HCT116 (cell line): ENCODE data around the gene MTA2. TPM values are rescaled to one million over a fixed set of nuclear protein-coding genes. Genes with fewer than 3 reads are reported as not detected.

ENCODE experiments used
- ATAC-seq: fragments of 200-7000 bp; cut with Tn5 transposase; 2 replicates; pipeline ENCODE4 v1.9.1; 2020; ENCODE audit warnings: mild to moderate bottlenecking, moderate library complexity
- BruUV-seq: library from RNA; stranded (reverse); fragments of 400-500 nt; replicated peaks from 2 replicates; lab custom pipeline; 2021; lab: Mats Ljungman, UMichigan
- CTCF ChIA-PET: fragments of 300-600 bp; sonication (Branson Sonifier 250); formaldehyde crosslinking; loops from one replicate; lab custom pipeline; 2021; ENCODE audit warnings: antibody characterized with exemption; lab: Charles Lee
- POLR2A ChIA-PET: fragments of 300-600, 350-600 bp; sonication (Branson Sonifier 250); formaldehyde crosslinking; loops from one replicate; lab custom pipeline; 2021; ENCODE audit warnings: antibody characterized with exemption; lab: Charles Lee
- RAD21 ChIA-PET, 2 experiments: fragments of 300-600 bp; sonication (Branson Sonifier 250); formaldehyde crosslinking; loops; one replicate each; lab custom pipeline; 2023; ENCODE audit warnings: low total read pairs in 2 of 2; ENCODE audit not compliant: uncharacterized antibody in 2 of 2, unreplicated experiment in 2 of 2, low non-redundant PET in 1 of 2; lab: Charles Lee
- DNase-seq: peaks from one replicate; pipeline ENCODE4 v3.0.0-alpha.2; 2010; ENCODE audit warnings: low read depth, low spot score
- H2AFZ ChIP-seq: fragments of 200-600 bp; shearing (Covaris generic), sonication (generic); 2 replicates; pipeline ENCODE4 v1.6.1; 2017; ENCODE audit warnings: low read depth, mixed run types, mixed read lengths, antibody characterized with exemption, low read length; ENCODE audit not compliant: poor library complexity, severe bottlenecking
- H3K27ac ChIP-seq: 2 replicates; pipeline ENCODE4 v1.5.1; 2012; ENCODE audit warnings: low read depth, low read length
- H3K27me3 ChIP-seq: fragments of 200-600 bp; sonication (generic); 2 replicates; pipeline ENCODE4 v1.6.1; 2016; ENCODE audit warnings: mixed run types, low read length, mixed read lengths; ENCODE audit not compliant: insufficient read depth
- H3K36me3 ChIP-seq, 2 experiments: fragments of 200-500 bp in 1 of 2; fragments of 200-600 bp in 1 of 2; sonication (Bioruptor generic) in 1 of 2; sonication (generic) in 1 of 2; 2 replicates each; pipeline versions ENCODE4 v1.5.1 to v1.6.1; 2014 to 2016; ENCODE audit warnings: low read length in 2 of 2, inconsistent platforms in 1 of 2, mixed read lengths in 1 of 2, mixed run types in 1 of 2; ENCODE audit not compliant: insufficient read depth in 2 of 2, control insufficient read depth in 1 of 2
- H3K4me1 ChIP-seq, 2 experiments: fragments of 200-600 bp in 1 of 2; sonication (generic) in 1 of 2; 2 replicates each; pipeline versions ENCODE4 v1.5.1 to v1.6.1; 2012 to 2017; ENCODE audit warnings: low read length in 2 of 2, inconsistent platforms in 1 of 2, mild to moderate bottlenecking in 1 of 2, mixed read lengths in 1 of 2, mixed run types in 1 of 2, moderate library complexity in 1 of 2; ENCODE audit not compliant: insufficient read depth in 2 of 2, control insufficient read depth in 1 of 2
- H3K4me2 ChIP-seq: fragments of 200-600 bp; sonication (generic); 2 replicates; pipeline ENCODE4 v1.6.1; 2017; ENCODE audit warnings: mixed run types, low read length, mixed read lengths
- H3K4me3 ChIP-seq, 2 experiments: fragments of 200-600 bp in 1 of 2; sonication (generic) in 1 of 2; replicated peaks in 1 of 2; 2 replicates each; pipeline ENCODE4 v1.5.1; 2011 to 2016; ENCODE audit warnings: low read length in 2 of 2, control low read depth in 1 of 2, low read depth in 1 of 2, mild to moderate bottlenecking in 1 of 2, mixed read lengths in 1 of 2, mixed run types in 1 of 2
- H3K79me2 ChIP-seq: fragments of 200-600 bp; sonication (generic); 2 replicates; pipeline ENCODE4 v1.6.1; 2017; ENCODE audit warnings: mild to moderate bottlenecking, mixed run types, low read length, moderate library complexity, mixed read lengths; ENCODE audit not compliant: insufficient read depth
- H3K9ac ChIP-seq: fragments of 200-600 bp; sonication (generic); 2 replicates; pipeline ENCODE4 v1.6.1; 2016; ENCODE audit warnings: low read length, mixed read lengths
- H3K9me2 ChIP-seq: fragments of 200-600 bp; sonication (generic), shearing (Covaris generic); 2 replicates; pipeline ENCODE4 v1.6.1; 2017; ENCODE audit warnings: mixed run types, mild to moderate bottlenecking, moderate library complexity; ENCODE audit not compliant: insufficient read depth
- H3K9me3 ChIP-seq, 2 experiments: fragments of 200-500 bp in 1 of 2; fragments of 200-600 bp in 1 of 2; sonication (Bioruptor generic) in 1 of 2; sonication (generic) in 1 of 2; 2 replicates each; pipeline ENCODE4 v1.6.1; 2014 to 2017; ENCODE audit warnings: low read length in 2 of 2, mixed read lengths in 2 of 2, inconsistent platforms in 1 of 2, low read depth in 1 of 2, mild to moderate bottlenecking in 1 of 2, mixed run types in 1 of 2, moderate library complexity in 1 of 2; ENCODE audit not compliant: control insufficient read depth in 1 of 2, insufficient read depth in 1 of 2
- H4K20me1 ChIP-seq: fragments of 200-600 bp; sonication (generic), shearing (Covaris generic); 2 replicates; pipeline ENCODE4 v1.6.1; 2017; ENCODE audit warnings: mixed run types, mild to moderate bottlenecking, moderate library complexity; ENCODE audit not compliant: insufficient read depth
- EZH2phosphoT487 ChIP-seq: fragments of 200-600 bp; IDR thresholded peaks from 2 replicates; pipeline ENCODE4 v1.6.1; 2018; ENCODE audit warnings: antibody characterized with exemption, borderline replicate concordance
- FOSL1 ChIP-seq: IDR thresholded peaks from 2 replicates; pipeline ENCODE4 v1.6.1; 2012; ENCODE audit warnings: low read depth
- POLR2A ChIP-seq: IDR thresholded peaks from 2 replicates; pipeline ENCODE4 v1.7.0; 2011; ENCODE audit warnings: borderline replicate concordance; ENCODE audit not compliant: insufficient read depth, insufficient read length; ENCODE audit errors: extremely low read depth
- POLR2AphosphoS5 ChIP-seq: IDR thresholded peaks from 2 replicates; pipeline ENCODE4 v1.6.1; 2011; ENCODE audit warnings: mild to moderate bottlenecking, low read depth, low read length, moderate library complexity
- TCF7L2 ChIP-seq: IDR thresholded peaks from 2 replicates; pipeline ENCODE4 v1.7.0; 2011; ENCODE audit warnings: borderline replicate concordance, inconsistent platforms; ENCODE audit not compliant: insufficient read depth, insufficient read length; ENCODE audit errors: extremely low read depth
- YY1 ChIP-seq: IDR thresholded peaks from 2 replicates; pipeline ENCODE4 v1.6.1; 2011; ENCODE audit warnings: low read length, low read depth, moderate library complexity, mild to moderate bottlenecking; ENCODE audit not compliant: insufficient replicate concordance; ENCODE audit errors: extremely low read depth
- ZBTB33 ChIP-seq: IDR thresholded peaks from 2 replicates; pipeline ENCODE4 v1.6.1; 2011; ENCODE audit warnings: mild to moderate bottlenecking, low read length, moderate library complexity; ENCODE audit not compliant: insufficient replicate concordance; ENCODE audit errors: extremely low read depth
- ZFX ChIP-seq: fragments of 450-650 bp; IDR thresholded peaks from 2 replicates; pipeline ENCODE4 v1.6.1; 2017
- intact Hi-C: fragments of 100-400 bp; cut with micrococcal nuclease; formaldehyde crosslinking; loops from 2 replicates; pipeline ENCODE4 v1.10.0; 2022
- total RNA-seq: library from RNA; stranded (reverse); gene quantifications from one replicate; pipeline ENCODE4 v1.2.1, GENCODE V29; 2021; ENCODE audit not compliant: unreplicated experiment

The MTA2 gene
- total RNA-seq, 1 experiment from 2014 or later: 98.9 TPM

DNA sequence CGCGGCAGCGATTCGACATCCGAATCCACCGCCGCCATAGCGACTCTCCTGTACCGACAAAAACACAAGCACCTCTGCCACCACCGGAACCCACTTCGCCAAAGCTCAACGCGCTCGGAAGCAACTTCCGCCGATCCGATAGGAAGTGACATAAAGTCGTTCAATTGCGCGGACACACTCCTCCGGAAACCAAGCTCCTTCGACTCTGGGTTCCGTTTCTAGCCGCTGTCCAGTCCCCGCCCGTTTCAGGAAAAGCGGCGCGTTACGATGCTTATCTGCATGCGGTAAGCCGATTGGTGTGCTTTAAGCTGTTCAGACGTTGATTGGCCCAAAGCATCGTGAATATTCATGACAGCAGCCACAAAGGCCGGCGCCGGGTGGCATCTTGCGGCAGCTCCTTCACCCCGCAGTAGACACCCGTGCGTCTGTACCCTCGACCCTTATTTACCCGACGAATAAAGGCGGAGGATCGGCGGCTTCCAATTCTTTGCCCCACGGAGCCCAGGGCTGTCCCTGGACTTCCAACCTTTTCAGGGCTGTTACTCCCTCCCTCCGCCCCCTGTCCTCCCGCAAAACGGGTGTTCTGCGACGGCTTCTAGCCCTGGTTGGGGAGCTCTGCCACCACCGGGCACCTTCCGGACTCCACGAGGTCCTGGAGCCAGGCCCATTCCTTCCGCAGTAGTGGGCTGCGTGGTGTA is 10.1 kb downstream of the MTA2 start, which contains the start of gene TUT1:
Gene TUT1, minus strand, starts transcription at position 76 of the 698 bp plus-strand sequence. Its CDS starts 38 bp downstream, at position 38.
- intact Hi-C loops: loop anchor here (1.0 to 5.0 kb wide), 3 partner anchors 10 to 81 kb away; partner anchors contain the start of genes INTS5, LBHD1, MTA2 and UQCC3
- Histone ChIP-seq H3K4me3 (peak within 1 kb of the TSS; percentile 78 to 97), H3K9ac (peak within 1 kb of the TSS; percentile 88), H3K9me2 (no peaks in the 10 kb centered on the region), H2AFZ (no peak within 1 kb of the TSS), H3K4me2 (peak within 1 kb of the TSS; percentile 86), H3K4me1 (peaks cover 21 to 36% of the 10 kb centered on the region in 2 experiments), H3K27ac (peak within 1 kb of the TSS; percentile 77), H3K79me2 (peaks cover 56% of the 10 kb centered on the region), H3K9me3 (no peaks in the 10 kb centered on the region), H3K36me3 (peaks cover 39 to 51% of the 10 kb centered on the region in 2 experiments), H4K20me1 (no peaks in the 10 kb centered on the region)
- CTCF ChIA-PET: interaction anchor here (0.8 to 2.9 kb wide), 17 partner anchors 8 to 249 kb away, joined by 3 to 20 read pairs (median 4); partner anchors contain the start of genes B3GAT3, C11orf98, CSKMT and EEF1G
- DNase-seq: peak; percentile 99
- POLR2A ChIA-PET: interaction anchor here (0.7 to 3.6 kb wide), 34 partner anchors 11 to 264 kb away, joined by 3 to 52 read pairs (median 5); partner anchors contain the start of genes B3GAT3, C11orf98, CSKMT and EEF1G
- BruUV-seq: no TSS peak
- TF ChIP-seq POLR2AphosphoS5 (peak; percentile 97), FOSL1 (no peak), TCF7L2 (peak; percentile 57), ZFX (peak; percentile 28; the same call in 1 of the 2 replicates), POLR2A (peak; percentile 97), EZH2phosphoT487 (no peak), ZBTB33 (peak; percentile 67), YY1 (peak; percentile 77)
- TF ChIP-seq, all 23 proteins: peak for 6
- H3K27me3 ChIP-seq: no peaks in the 10 kb centered on the region
- RAD21 ChIA-PET: interaction anchor here (0.5 to 1.5 kb wide), 6 partner anchors 8 to 196 kb away, joined by 3 to 6 read pairs (median 4); partner anchors contain the start of genes EEF1G (in 2 of the 2), MTA2 (in 1 of the 2) and ZBTB3 (in 1 of the 2)
- peak; percentile 90 for ATAC-seq
